Measurements from ENCODE around the gene KCNK3. TPM values are rescaled to one million over a fixed set of nuclear protein-coding genes. Genes with fewer than 3 reads are reported as not detected.

The KCNK3 gene
- total RNA-seq, 1 experiment from 2014 or later = 0.09 TPM

GRCh38 chr2:26699295-26699694 is 6.8 kb downstream of the KCNK3 start:
- no peak for DNase-seq
- no peak overlapping the region for H2BK20ac ChIP-seq (ENCODE audit: low read depth, low read length, poor library complexity, severe bottlenecking)
- H3T11ph ChIP-seq (ENCODE audit: low read length) = no peak overlapping the region
- Mint-ChIP-seq H3K4me3 (no peak overlapping the region), H3K27ac (no peak overlapping the region), H3K27me3 (ENCODE audit: low read depth) (peaks cover 84% of the 10 kb centered on the region), H3K9me3 (0 out of 5 replicates have a peak, but pooled peaks cover 0 to 3% of the 10 kb centered on the region in 2 experiments), H3K4me1 (0 out of 4 replicates have a peak, but pooled peaks cover 0 to 2% of the 10 kb centered on the region in 2 experiments), H3K36me3 (ENCODE audit: insufficient read depth in 1 of 3, low read depth in 3 of 3) (no peaks in the 10 kb centered on the region; a peak in 1 of 7 replicates)
- WGBS (ENCODE audit: extremely low coverage, insufficient read length, low lambda C conversion rate) = no CpG with 5 or more reads among the region's 6 CpGs
- H3K23ac ChIP-seq (ENCODE audit: insufficient read length, low read depth, low read length) = no peak overlapping the region
- no peak overlapping the region for H2BK120ac ChIP-seq (ENCODE audit: low read depth, low read length, poor library complexity, severe bottlenecking)
- no peak overlapping the region for H3K27ac ChIP-seq (ENCODE audit: insufficient read length, low read depth, low read length)
- H3K18ac ChIP-seq (ENCODE audit: insufficient read length, low read depth, low read length) = no peak overlapping the region
- H3K27me3 ChIP-seq (ENCODE audit: insufficient read depth, low read length) = peaks cover 20% of the 10 kb centered on the region; the same call in 1 of the 2 replicates
- H3K79me1 ChIP-seq (ENCODE audit: insufficient read depth, low read depth, low read length, poor library complexity, severe bottlenecking) = no peaks in the 10 kb centered on the region
- no peak overlapping the region for H2AK5ac ChIP-seq (ENCODE audit: insufficient read length, low read length)
- H3K9me3 ChIP-seq (ENCODE audit: control insufficient read depth, low read depth, low read length) = no peaks in the 10 kb centered on the region
- no peak overlapping the region for H3K4ac ChIP-seq (ENCODE audit: low read depth, low read length)
- H3K79me2 ChIP-seq (ENCODE audit: insufficient read depth, low read length) = no peaks in the 10 kb centered on the region
- no peak overlapping the region for H2BK15ac ChIP-seq (ENCODE audit: low read depth, low read length)
- H2BK5ac ChIP-seq (ENCODE audit: insufficient read length, low read length) = no peak overlapping the region
- H4K5ac ChIP-seq (ENCODE audit: insufficient read length, low read depth, low read length) = no peak overlapping the region
- H4K20me1 ChIP-seq (ENCODE audit: control insufficient read depth, insufficient read depth, insufficient read length) = no peaks in the 10 kb centered on the region
- no peak for TF ChIP-seq CTCF (conservative IDR thresholded peaks at IDR 0.05)
- no peak overlapping the region for H3K56ac ChIP-seq (ENCODE audit: insufficient read length, low read depth, low read length)
- no peak overlapping the region for H3K9ac ChIP-seq (ENCODE audit: extremely low read depth, insufficient read length, low read length)
- H4K91ac ChIP-seq (ENCODE audit: insufficient read length, low read depth, low read length) = no peak overlapping the region
- no peak overlapping the region for H4K8ac ChIP-seq (replicated peaks; ENCODE audit: insufficient read length, low read depth, low read length)
- no peak overlapping the region; the same call in 1 of the 2 replicates for H3K14ac ChIP-seq (ENCODE audit: insufficient read depth, low read length)
- no peaks in the 10 kb centered on the region for H3K23me2 ChIP-seq (ENCODE audit: insufficient read length, low read depth, low read length, poor library complexity, severe bottlenecking)
- no peaks in the 10 kb centered on the region for H3K4me1 ChIP-seq (ENCODE audit: insufficient read depth, low read length)
- no peak overlapping the region for H2BK12ac ChIP-seq (ENCODE audit: insufficient read length, low read depth, low read length)
- H3K4me2 ChIP-seq (ENCODE audit: insufficient read depth, insufficient read length, low read length) = no peak overlapping the region
- H2AFZ ChIP-seq (ENCODE audit: low read length) = no peak overlapping the region

Measured in H9 (cell line).